AG04449 (cell line): ENCODE measurements around the gene ATG7.

Source experiments
- CTCF ChIA-PET: fragments of 350-600 bp; formaldehyde crosslinking; extraction: SDS; loops from one replicate; lab custom pipeline; 2021; ENCODE audit warnings: antibody characterized with exemption; lab: Yijun Ruan, JAX
- POLR2A ChIA-PET: fragments of 400-600, 350-600 bp; formaldehyde crosslinking; extraction: SDS; loops from one replicate; lab custom pipeline; 2020; ENCODE audit warnings: antibody characterized with exemption, inconsistent platforms; lab: Yijun Ruan, JAX
- DNase-seq: peaks from one replicate; pipeline ENCODE4 v3.0.0-alpha.2; 2010; ENCODE audit warnings: low read depth, low spot score
- H3K4me3 ChIP-seq: 2 replicates; pipeline ENCODE4 v1.5.1; 2011; ENCODE audit warnings: low read depth, mild to moderate bottlenecking, control low read depth, low read length
- TF ChIP-seq, protein P1 (sequence below): IDR thresholded peaks from one replicate; pipeline ENCODE4 v1.5.1; 2011; ENCODE audit warnings: mild to moderate bottlenecking, moderate library complexity, low read length, control low read depth, inconsistent platforms; ENCODE audit not compliant: insufficient read depth; ENCODE audit errors: missing control alignments

The ATG7 gene

DNA sequence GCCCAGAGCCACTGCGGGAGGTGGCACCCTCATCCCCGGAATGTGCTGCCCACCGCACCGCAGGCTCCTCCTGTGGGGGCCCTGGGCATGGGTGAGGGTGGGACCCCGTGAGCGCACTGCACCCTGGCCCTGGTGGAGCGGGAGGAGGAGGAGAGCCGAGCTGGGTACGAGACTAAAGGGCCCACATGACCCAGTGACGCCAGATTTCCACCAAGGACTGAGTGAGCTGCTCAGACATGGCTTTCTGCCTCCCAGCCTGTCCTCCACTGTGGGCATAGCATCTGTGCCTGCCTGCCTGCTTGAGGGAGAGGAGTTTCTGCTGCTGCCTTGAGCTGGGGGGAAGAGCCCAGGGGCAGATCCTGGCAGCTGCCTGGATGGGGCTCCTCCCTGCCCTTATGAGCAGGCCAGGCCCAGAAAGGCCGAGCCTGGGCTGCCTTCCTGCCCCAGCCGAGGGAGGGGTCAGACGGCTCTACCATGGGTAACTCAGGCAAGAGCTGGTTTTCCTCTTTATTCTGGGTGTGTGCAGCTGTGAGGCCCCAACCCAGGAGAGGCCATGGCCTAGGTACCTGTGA is 283.1 kb downstream of the ATG7 start:
- DNase-seq, result no peak
- H3K4me3 ChIP-seq, result no peak overlapping the region
- ChIA-PET POLR2A (interaction anchor here (0.6 to 1.1 kb wide), 3 partner anchors 13 to 96 kb away, joined by 3 to 4 read pairs (median 3); no protein-coding TSS in a partner anchor), CTCF (interaction anchor here (1.2 to 6.4 kb wide), 3 partner anchors 21 to 175 kb away, joined by 3 to 48 read pairs (median 4); no protein-coding TSS in a partner anchor)
- TF ChIP-seq, protein P1, sequence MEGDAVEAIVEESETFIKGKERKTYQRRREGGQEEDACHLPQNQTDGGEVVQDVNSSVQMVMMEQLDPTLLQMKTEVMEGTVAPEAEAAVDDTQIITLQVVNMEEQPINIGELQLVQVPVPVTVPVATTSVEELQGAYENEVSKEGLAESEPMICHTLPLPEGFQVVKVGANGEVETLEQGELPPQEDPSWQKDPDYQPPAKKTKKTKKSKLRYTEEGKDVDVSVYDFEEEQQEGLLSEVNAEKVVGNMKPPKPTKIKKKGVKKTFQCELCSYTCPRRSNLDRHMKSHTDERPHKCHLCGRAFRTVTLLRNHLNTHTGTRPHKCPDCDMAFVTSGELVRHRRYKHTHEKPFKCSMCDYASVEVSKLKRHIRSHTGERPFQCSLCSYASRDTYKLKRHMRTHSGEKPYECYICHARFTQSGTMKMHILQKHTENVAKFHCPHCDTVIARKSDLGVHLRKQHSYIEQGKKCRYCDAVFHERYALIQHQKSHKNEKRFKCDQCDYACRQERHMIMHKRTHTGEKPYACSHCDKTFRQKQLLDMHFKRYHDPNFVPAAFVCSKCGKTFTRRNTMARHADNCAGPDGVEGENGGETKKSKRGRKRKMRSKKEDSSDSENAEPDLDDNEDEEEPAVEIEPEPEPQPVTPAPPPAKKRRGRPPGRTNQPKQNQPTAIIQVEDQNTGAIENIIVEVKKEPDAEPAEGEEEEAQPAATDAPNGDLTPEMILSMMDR, result no peak

DNA sequence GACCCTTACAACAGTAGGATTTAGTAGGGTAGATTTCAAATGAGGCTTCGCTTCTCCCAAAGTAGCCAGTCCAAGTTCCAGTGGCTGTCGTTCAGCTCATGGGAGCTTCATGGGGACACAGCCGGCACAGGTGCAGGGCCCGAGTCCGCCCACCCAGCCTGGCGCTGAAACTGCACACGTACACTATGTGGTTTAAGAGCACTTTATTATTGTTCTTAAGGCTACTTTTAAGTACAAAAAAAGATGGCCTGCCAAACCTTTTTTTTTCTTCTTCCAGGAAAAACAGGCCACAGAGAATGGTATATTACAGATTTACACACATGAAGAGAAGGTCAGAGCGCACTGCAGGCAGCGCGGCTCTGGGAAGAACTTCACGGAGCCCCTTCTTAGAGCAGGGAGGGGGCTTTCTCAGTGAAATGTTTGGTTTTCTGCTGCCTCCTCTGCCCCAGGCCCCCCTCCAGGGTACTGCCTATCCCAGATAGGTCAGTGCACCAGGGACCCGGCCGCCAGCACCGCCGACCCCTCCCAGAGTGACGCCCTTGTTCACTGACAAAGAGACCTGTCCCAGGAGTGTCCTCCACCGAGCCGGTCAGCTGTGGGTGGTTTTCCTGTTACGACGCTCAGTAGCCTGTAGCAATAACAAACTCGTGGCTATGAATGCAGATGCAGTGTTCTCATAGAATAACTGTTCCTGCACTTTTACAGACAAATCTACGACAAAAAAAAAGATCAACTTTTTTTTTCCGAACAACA is 283.9 kb downstream of the ATG7 start:
- CTCF ChIA-PET, result interaction anchor here (1.0 to 6.4 kb wide), 4 partner anchors 22 to 248 kb away, joined by 3 to 48 read pairs (median 7); no protein-coding TSS in a partner anchor
- TF ChIP-seq, protein P1, result no peak
- POLR2A ChIA-PET, result interaction anchor here (1.1 kb wide), 1 partner anchor 95 kb away, joined by 4 read pairs; no protein-coding TSS in a partner anchor
- no peak overlapping the region for H3K4me3 ChIP-seq
- no peak for DNase-seq

DNA sequence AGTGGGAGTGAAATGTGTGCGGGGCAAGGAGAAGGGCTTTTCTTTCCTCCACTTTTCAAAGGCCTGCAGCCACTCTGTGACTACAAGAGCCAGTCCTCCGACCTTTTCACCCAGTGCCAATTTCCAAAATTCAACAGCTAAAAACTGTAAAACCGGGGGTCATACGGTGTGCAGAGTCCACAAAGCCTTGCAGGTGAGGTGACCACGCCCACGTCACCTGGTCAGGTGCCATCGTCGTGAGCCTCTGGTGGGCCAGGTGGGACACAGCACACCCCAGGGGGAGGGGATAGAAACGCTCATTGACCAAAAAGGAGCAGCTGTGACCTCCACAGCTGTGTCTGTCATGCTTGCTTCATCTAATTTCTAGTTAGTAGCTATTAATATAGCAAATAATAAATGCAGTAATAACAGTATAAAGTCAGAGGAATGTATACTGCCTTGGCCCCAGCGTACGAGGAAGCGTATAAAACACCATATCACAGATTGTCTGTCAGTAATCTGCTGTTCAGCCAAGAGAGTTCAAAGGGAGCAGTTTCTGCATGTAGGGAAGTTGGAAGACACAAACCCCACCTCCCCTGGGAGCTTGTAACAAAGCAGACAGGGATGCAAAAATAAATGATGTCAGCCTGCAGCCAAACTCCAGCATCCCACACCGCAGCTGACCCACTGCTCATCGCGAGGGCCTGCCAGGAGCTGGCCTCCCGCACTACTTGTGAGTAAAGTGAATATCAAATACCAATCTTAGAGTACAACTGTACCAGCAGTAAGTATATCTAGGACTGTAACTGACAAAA is 284.9 kb downstream of the ATG7 start:
- TF ChIP-seq, protein P1, result no peak
- ChIA-PET POLR2A (interaction anchor here (0.6 to 1.1 kb wide), 9 partner anchors 11 to 118 kb away, joined by 3 to 4 read pairs (median 3); partner anchors contain the start of gene VGLL4), CTCF (interaction anchor here (1.2 to 6.4 kb wide), 5 partner anchors 11 to 279 kb away, joined by 3 to 48 read pairs (median 4); no protein-coding TSS in a partner anchor)
- DNase-seq, result peak; percentile 49
- H3K4me3 ChIP-seq, result no peak overlapping the region

DNA sequence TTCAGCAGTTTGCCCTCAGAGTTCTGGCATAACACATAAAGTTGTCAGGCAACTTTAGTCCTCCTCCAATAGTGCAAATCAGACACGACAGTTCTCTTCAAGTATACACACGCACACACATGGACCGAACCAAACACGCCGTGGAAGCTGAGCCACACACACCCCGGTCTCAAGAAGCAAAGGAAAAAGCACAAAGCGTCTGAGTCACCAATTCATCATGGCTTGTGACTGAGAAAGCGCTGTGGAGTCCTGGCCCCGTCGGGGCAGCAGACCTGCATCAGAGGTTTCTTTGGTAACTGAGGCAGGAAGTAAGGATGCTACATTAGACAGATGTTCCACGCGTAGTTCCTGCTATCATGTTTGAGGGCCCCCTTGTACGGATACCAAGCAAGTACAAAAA is 285.8 kb downstream of the ATG7 start:
- no peak overlapping the region for H3K4me3 ChIP-seq
- TF ChIP-seq, protein P1, result no peak
- CTCF ChIA-PET, result interaction anchor here (1.2 to 6.4 kb wide), 5 partner anchors 10 to 278 kb away, joined by 3 to 48 read pairs (median 4); no protein-coding TSS in a partner anchor
- POLR2A ChIA-PET, result interaction anchor here (0.6 to 1.8 kb wide), 4 partner anchors 10 to 92 kb away, joined by 3 to 8 read pairs (median 3); no protein-coding TSS in a partner anchor
- no peak for DNase-seq

DNA sequence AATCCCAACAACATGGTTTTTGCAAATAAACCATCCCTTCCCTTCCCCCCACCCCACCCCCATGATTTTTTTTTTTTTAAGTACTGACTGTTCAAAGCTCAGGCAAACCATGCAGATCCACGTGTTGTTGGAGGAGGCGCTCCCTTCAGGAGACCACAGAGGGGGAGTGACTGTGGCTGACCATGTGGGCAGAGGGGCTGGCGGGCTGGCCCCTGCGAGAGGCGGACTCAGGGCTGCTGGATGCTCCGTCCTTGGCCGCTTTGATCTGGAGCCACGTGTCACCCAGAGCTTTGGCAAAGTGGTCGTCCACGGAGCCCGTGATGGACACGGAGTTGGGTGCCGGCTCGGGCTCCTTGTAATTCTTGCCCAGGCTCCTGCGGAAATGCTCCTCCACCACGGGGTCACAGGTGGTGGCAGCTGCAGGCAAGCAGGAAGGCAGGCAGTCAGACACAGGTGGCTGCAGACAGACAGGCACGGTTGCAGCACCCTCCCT is 286.3 kb downstream of the ATG7 start:
- POLR2A ChIA-PET, result interaction anchor here (1.8 kb wide), 1 partner anchor 10 kb away, joined by 8 read pairs; no protein-coding TSS in a partner anchor
- DNase-seq, result no peak
- no peak overlapping the region for H3K4me3 ChIP-seq
- TF ChIP-seq, protein P1, result no peak
- CTCF ChIA-PET, result interaction anchor here (1.4 to 6.4 kb wide), 4 partner anchors 92 to 277 kb away, joined by 4 to 48 read pairs (median 8); no protein-coding TSS in a partner anchor
